GM12878 (cell line): ENCODE measurements around the gene DACH1. TPM values are rescaled to one million over a fixed set of nuclear protein-coding genes. Genes with fewer than 3 reads are reported as not detected.

Experiments
- ATAC-seq: fragments of 200-7000 bp; cut with Tn5 transposase; 3 replicates; pipeline ENCODE4 v1.9.1; 2020; ENCODE audit warnings: mild to moderate bottlenecking, moderate library complexity
- BruUV-seq: library from RNA; stranded (reverse); fragments of 400-500 nt; replicated peaks from 2 replicates; lab custom pipeline; 2021; lab: Mats Ljungman, UMichigan
- CTCF ChIA-PET: fragments of 300-600 bp; sonication (Branson Sonifier 250); formaldehyde crosslinking; extraction: SDS; loops from one replicate; lab custom pipeline; 2021; ENCODE audit warnings: inconsistent platforms; lab: Yijun Ruan, JAX
- POLR2A ChIA-PET: fragments of 350-600 bp; formaldehyde crosslinking; extraction: SDS; loops from one replicate; lab custom pipeline; 2021; ENCODE audit warnings: inconsistent platforms; lab: Charles Lee
- RAD21 ChIA-PET: fragments of 300-600 bp; sonication (Branson Sonifier 250); formaldehyde crosslinking; loops from one replicate; lab custom pipeline; 2023; ENCODE audit warnings: antibody characterized with exemption; ENCODE audit not compliant: unreplicated experiment; lab: Charles Lee
- SMC1A ChIA-PET: fragments of 300-600 bp; sonication (Branson Sonifier 250); formaldehyde crosslinking; loops from one replicate; lab custom pipeline; 2023; ENCODE audit not compliant: unreplicated experiment, uncharacterized antibody; lab: Charles Lee
- DNase-seq: peaks from one replicate; pipeline ENCODE4 v3.0.0-alpha.2; 2011; ENCODE audit warnings: low read depth, low spot score
- FAIRE-seq: peaks from 3 replicates; lab custom pipeline; 2011; peaks lifted over from hg19 to GRCh38; lab: Jason Lieb, UNC
- H2AFZ ChIP-seq: 2 replicates; pipeline ENCODE4 v1.6.0; 2011; ENCODE audit warnings: low read depth, low read length, control low read depth; ENCODE audit not compliant: control insufficient read depth
- H3K27ac ChIP-seq: 2 replicates; pipeline ENCODE4 v1.5.1; 2011; ENCODE audit warnings: control low read depth; ENCODE audit not compliant: control insufficient read depth, insufficient read depth
- H3K27me3 ChIP-seq, 2 experiments: replicated peaks in 1 of 2; 2 replicates each; pipeline versions ENCODE4 v1.6.0 to v1.6.1; 2011; ENCODE audit warnings: low read length in 1 of 2; ENCODE audit not compliant: control insufficient read depth in 2 of 2, insufficient read depth in 2 of 2
- H3K36me3 ChIP-seq, 2 experiments: 2 replicates each; pipeline ENCODE4 v1.5.1; 2011; ENCODE audit warnings: low read length in 1 of 2; ENCODE audit not compliant: control insufficient read depth in 2 of 2, insufficient read depth in 2 of 2
- H3K4me1 ChIP-seq: 2 replicates; pipeline ENCODE4 v1.6.1; 2011; ENCODE audit warnings: mild to moderate bottlenecking, low read length, moderate library complexity, mixed read lengths; ENCODE audit not compliant: control insufficient read depth, insufficient read depth
- H3K4me2 ChIP-seq: 2 replicates; pipeline ENCODE4 v1.6.0; 2011; ENCODE audit warnings: control low read depth; ENCODE audit not compliant: control insufficient read depth, insufficient read depth
- H3K4me3 ChIP-seq: fragments of 200-600 bp; sonication (generic); 2 replicates; pipeline ENCODE4 v1.5.1; 2016
- H3K79me2 ChIP-seq: 2 replicates; pipeline ENCODE4 v1.6.0; 2011; ENCODE audit warnings: low read length; ENCODE audit not compliant: control insufficient read depth, insufficient read depth
- H3K9ac ChIP-seq: 2 replicates; pipeline ENCODE4 v1.8.0; 2011; ENCODE audit warnings: low read length, control low read depth, mixed read lengths; ENCODE audit not compliant: control insufficient read depth, insufficient read depth
- H3K9me3 ChIP-seq: replicated peaks from 3 replicates; pipeline ENCODE4 v1.5.1; 2011; ENCODE audit warnings: mild to moderate bottlenecking, low read length; ENCODE audit not compliant: control insufficient read depth, insufficient read depth
- H4K20me1 ChIP-seq: 2 replicates; pipeline ENCODE4 v1.6.0; 2011; ENCODE audit not compliant: control insufficient read depth, insufficient read depth
- ASH2L ChIP-seq: fragments of 300-600, 200-600 bp; sonication (generic); IDR thresholded peaks from 2 replicates; pipeline ENCODE4 v1.6.1; 2017; ENCODE audit warnings: low read depth, mild to moderate bottlenecking, borderline replicate concordance
- ATF7 ChIP-seq: fragments of 450-650 bp; IDR thresholded peaks from 2 replicates; pipeline ENCODE4 v1.6.1; 2016; ENCODE audit warnings: low read depth, mild to moderate bottlenecking
- BACH1 ChIP-seq: fragments of 450-650 bp; IDR thresholded peaks from 2 replicates; pipeline ENCODE4 v1.6.1; 2017; ENCODE audit warnings: mild to moderate bottlenecking, borderline replicate concordance
- CBFB ChIP-seq: IDR thresholded peaks from 2 replicates; pipeline ENCODE4 v1.6.1; 2016; ENCODE audit warnings: antibody characterized with exemption, low read depth
- CHD4 ChIP-seq: fragments of 200-600 bp; sonication (generic); IDR thresholded peaks from 2 replicates; pipeline ENCODE4 v1.6.1; 2016; ENCODE audit warnings: mild to moderate bottlenecking
- CREM ChIP-seq: IDR thresholded peaks from 2 replicates; pipeline ENCODE4 v1.6.1; 2014; ENCODE audit warnings: antibody characterized with exemption, low read depth
- EGR1 ChIP-seq, 2 experiments: IDR thresholded peaks; 1 replicate in 1 of 2; 2 replicates in 1 of 2; pipeline ENCODE4 v1.6.1; 2011 to 2012; ENCODE audit warnings: low read depth in 2 of 2, low read length in 2 of 2, borderline replicate concordance in 1 of 2, mild to moderate bottlenecking in 1 of 2, moderate library complexity in 1 of 2
- HDAC6 ChIP-seq: fragments of 200-600 bp; sonication (generic); IDR thresholded peaks from one replicate; pipeline ENCODE4 v1.8.0; 2017; ENCODE audit warnings: antibody characterized with exemption; ENCODE audit not compliant: unreplicated experiment
- IKZF1 ChIP-seq: fragments of 450-650 bp; conservative IDR thresholded peaks from 2 replicates; pipeline ENCODE4 v1.6.1; 2017; ENCODE audit warnings: antibody characterized with exemption, mild to moderate bottlenecking
- JUND ChIP-seq: IDR thresholded peaks from 2 replicates; pipeline ENCODE4 v1.6.1; 2012; ENCODE audit warnings: low read depth, mild to moderate bottlenecking, low read length, improper control_type of control experiment, moderate library complexity
- PAX5 ChIP-seq: IDR thresholded peaks from 2 replicates; pipeline ENCODE4 v1.6.1; 2011; ENCODE audit warnings: low read depth, low read length, borderline replicate concordance
- POLR2A ChIP-seq: IDR thresholded peaks from 2 replicates; pipeline ENCODE4 v1.6.1; 2011; ENCODE audit warnings: low read depth, mild to moderate bottlenecking, low read length
- RB1 ChIP-seq: fragments of 450-650 bp; formaldehyde crosslinking; IDR thresholded peaks from 2 replicates; pipeline ENCODE4 v1.6.1; 2017; ENCODE audit warnings: mild to moderate bottlenecking, borderline replicate concordance
- RCOR1 ChIP-seq: conservative IDR thresholded peaks from 2 replicates; pipeline ENCODE4 v1.6.1; 2012; ENCODE audit warnings: low read depth, low read length, improper control_type of control experiment
- SMAD5 ChIP-seq: IDR thresholded peaks from 2 replicates; pipeline ENCODE4 v1.6.1; 2016; ENCODE audit warnings: antibody characterized with exemption, low read depth
- SMC3 ChIP-seq: IDR thresholded peaks from 2 replicates; pipeline ENCODE4 v1.6.1; 2011; ENCODE audit warnings: low read length, improper control_type of control experiment, borderline replicate concordance
- WRNIP1 ChIP-seq: IDR thresholded peaks from 2 replicates; pipeline ENCODE4 v1.6.1; 2011; ENCODE audit warnings: low read depth, low read length, improper control_type of control experiment, borderline replicate concordance
- ZZZ3 ChIP-seq: IDR thresholded peaks from 2 replicates; pipeline ENCODE4 v1.6.1; 2011; ENCODE audit warnings: low read depth; ENCODE audit not compliant: control insufficient read depth, insufficient read length
- WGBS: methylation state at CpG from one replicate; pipeline ENCODE4 v1.1.6; 2016; ENCODE audit warnings: low lambda C conversion rate; ENCODE audit not compliant: insufficient replicate concordance, insufficient coverage; ENCODE audit errors: missing lambda C conversion rate; 5-methylcytosine and 5-hydroxymethylcytosine counted together
- in situ Hi-C: fragments of 300-500 bp; cut with MboI; formaldehyde crosslinking; loops from 9 replicates; pipeline ENCODE4 v1.14.3; 2018; ENCODE audit warnings: mixed read lengths
- intact Hi-C: fragments of 100-400 bp; cut with micrococcal nuclease; formaldehyde crosslinking; loops from one replicate; pipeline ENCODE4 v1.14.2; 2022; ENCODE audit not compliant: unreplicated experiment
- polyA plus RNA-seq, 11 experiments: library from polyadenylated mRNA; depleted of rRNA in 4 of 11; unstranded in 6 of 11; stranded (reverse) in 5 of 11; fragments of >200 nt; fragmentation: Nextera tagmentation in 4 of 11; fragmentation: Illumina TruSeq in 1 of 11; extraction: Ambion mirVana in 4 of 11; extraction: Trizol in 1 of 11; gene quantifications; 1 replicate in 1 of 11; 2 replicates in 10 of 11; pipeline versions ENCODE4 v1.2.1 to v1.2.3, GENCODE V29; 2011 to 2016; ENCODE audit warnings: inconsistent platforms in 2 of 11, missing spikeins in 2 of 11, low read depth in 1 of 11
- total RNA-seq, 4 experiments: library from RNA; depleted of rRNA in 3 of 4; stranded (reverse); fragments of >200 nt in 3 of 4; fragmentation: Illumina TruSeq in 1 of 4; extraction: Trizol in 1 of 4; gene quantifications; 2 replicates each; pipeline versions ENCODE4 v1.2.1 to v1.2.3, GENCODE V29; 2013 to 2021
- TF ChIP-seq, protein P1 (sequence below): IDR thresholded peaks from 2 replicates; pipeline ENCODE4 v1.6.1; 2012; ENCODE audit warnings: low read length, inconsistent platforms
- TF ChIP-seq, protein P2 (sequence below): fragments of 450-650 bp; IDR thresholded peaks from 2 replicates; pipeline ENCODE4 v1.6.1; 2016; ENCODE audit warnings: mild to moderate bottlenecking

Gene DACH1
- total and polyA plus RNA-seq, 10 of the 15 experiments (the other 5 are each of a cell fraction or from before 2014, with no cell fraction given), result 0.05 TPM; not detected in 9

DNA sequence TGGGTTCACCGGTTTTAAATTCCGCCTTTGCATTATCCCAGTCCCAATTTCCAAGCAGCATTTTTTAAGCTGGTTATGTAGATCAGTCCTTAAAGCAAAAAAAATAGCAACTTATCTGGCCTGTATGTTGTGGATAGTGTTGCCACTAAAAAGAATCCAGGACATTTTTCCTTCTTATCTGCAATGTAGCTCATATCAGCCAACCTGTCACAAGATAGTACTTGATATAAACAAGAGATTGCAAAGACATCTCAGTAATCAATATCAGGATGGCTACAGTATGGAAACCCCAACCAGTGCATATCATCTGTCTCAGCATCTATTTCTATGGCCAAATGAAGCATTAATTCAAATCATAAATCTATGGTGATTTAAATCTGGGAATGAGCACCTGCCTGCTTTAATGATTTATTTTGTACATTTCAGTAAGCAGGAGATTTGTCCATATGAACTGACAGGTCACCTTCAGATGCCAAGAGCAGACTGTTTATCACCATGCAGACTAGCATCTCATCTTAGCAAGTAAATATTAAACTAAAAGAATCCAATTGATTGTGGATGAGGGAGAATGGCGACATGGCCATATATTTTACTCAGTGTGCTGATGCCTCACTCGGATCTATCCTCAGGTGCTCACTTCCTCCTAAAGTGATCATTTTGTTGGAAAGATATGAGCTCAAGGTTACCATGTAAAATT is 240.4 kb downstream of the DACH1 start:
- intact Hi-C loops, result no loop called here

More for the DNA sequence above, 240.4 kb downstream of the DACH1 start:
- no peaks in the 10 kb centered on the region for H3K9me3 ChIP-seq
- no peaks in the 10 kb centered on the region for H3K4me1 ChIP-seq
- DNase-seq (no peak), ATAC-seq (no peak)
- no peaks in the 10 kb centered on the region for H3K36me3 ChIP-seq
- POLR2A ChIA-PET, result no interaction called here
- no peaks in the 10 kb centered on the region for H3K79me2 ChIP-seq
- RAD21 ChIA-PET, result no interaction called here
- TF ChIP-seq WRNIP1 (no peak), POLR2A (no peak), JUND (no peak), ASH2L (no peak), PAX5 (no peak), ZZZ3 (no peak), ATF7 (no peak), IKZF1 (no peak), SMC3 (no peak), HDAC6 (no peak), RB1 (no peak), EGR1 (IDR thresholded peaks at IDR 0.05; ENCODE audit: borderline replicate concordance in 1 of 2, low read depth in 2 of 2, low read length in 2 of 2) (no peak), SMAD5 (no peak), CHD4 (no peak), CBFB (no peak), BACH1 (no peak), RCOR1 (no peak), CREM (no peak)
- TF ChIP-seq, protein P1, sequence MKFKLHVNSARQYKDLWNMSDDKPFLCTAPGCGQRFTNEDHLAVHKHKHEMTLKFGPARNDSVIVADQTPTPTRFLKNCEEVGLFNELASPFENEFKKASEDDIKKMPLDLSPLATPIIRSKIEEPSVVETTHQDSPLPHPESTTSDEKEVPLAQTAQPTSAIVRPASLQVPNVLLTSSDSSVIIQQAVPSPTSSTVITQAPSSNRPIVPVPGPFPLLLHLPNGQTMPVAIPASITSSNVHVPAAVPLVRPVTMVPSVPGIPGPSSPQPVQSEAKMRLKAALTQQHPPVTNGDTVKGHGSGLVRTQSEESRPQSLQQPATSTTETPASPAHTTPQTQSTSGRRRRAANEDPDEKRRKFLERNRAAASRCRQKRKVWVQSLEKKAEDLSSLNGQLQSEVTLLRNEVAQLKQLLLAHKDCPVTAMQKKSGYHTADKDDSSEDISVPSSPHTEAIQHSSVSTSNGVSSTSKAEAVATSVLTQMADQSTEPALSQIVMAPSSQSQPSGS, result no peak
- TF ChIP-seq, protein P2, sequence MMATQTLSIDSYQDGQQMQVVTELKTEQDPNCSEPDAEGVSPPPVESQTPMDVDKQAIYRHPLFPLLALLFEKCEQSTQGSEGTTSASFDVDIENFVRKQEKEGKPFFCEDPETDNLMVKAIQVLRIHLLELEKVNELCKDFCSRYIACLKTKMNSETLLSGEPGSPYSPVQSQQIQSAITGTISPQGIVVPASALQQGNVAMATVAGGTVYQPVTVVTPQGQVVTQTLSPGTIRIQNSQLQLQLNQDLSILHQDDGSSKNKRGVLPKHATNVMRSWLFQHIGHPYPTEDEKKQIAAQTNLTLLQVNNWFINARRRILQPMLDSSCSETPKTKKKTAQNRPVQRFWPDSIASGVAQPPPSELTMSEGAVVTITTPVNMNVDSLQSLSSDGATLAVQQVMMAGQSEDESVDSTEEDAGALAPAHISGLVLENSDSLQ, result no peak
- TF ChIP-seq, all 136 proteins: peak for 0
- Histone ChIP-seq H3K27me3 (no peaks in the 10 kb centered on the region), H4K20me1 (no peaks in the 10 kb centered on the region), H2AFZ (no peak overlapping the region), H3K27ac (no peak overlapping the region), H3K4me3 (no peak overlapping the region), H3K9ac (no peak overlapping the region), H3K4me2 (no peak overlapping the region)
- in situ Hi-C loops, result no loop called here
- SMC1A ChIA-PET, result interaction anchor here (0.6 kb wide), 1 partner anchor 283 kb away, joined by 5 read pairs; no protein-coding TSS in a partner anchor
- no TSS peak for BruUV-seq
- CTCF ChIA-PET, result interaction anchor here (0.7 kb wide), 1 partner anchor 207 kb away, joined by 3 read pairs; no protein-coding TSS in a partner anchor
- WGBS, result 35% methylated on average over 4 of the region's 4 CpGs
- no peak for FAIRE-seq
